PC-9 (cell line): ENCODE data around the gene GLRB. TPM values are rescaled to one million over a fixed set of nuclear protein-coding genes. Genes with fewer than 3 reads are reported as not detected.

Experiments
- BruUV-seq: library from RNA; stranded (reverse); fragments of 400-500 nt; replicated peaks from 2 replicates; lab custom pipeline; 2021; lab: Mats Ljungman, UMichigan
- CTCF ChIA-PET: fragments of 300-600 bp; sonication (Branson Sonifier 250); formaldehyde crosslinking; loops from one replicate; lab custom pipeline; 2022; ENCODE audit warnings: antibody characterized with exemption; lab: Charles Lee
- POLR2A ChIA-PET: fragments of 300-600 bp; sonication (Branson Sonifier 250); formaldehyde crosslinking; loops from one replicate; lab custom pipeline; 2022; ENCODE audit warnings: antibody characterized with exemption; ENCODE audit not compliant: unreplicated experiment; lab: Charles Lee
- DNase-seq, 2 experiments: peaks; one replicate each; pipeline versions ENCODE4 v3.0.0 to v3.0.0-alpha.2; 2015 to 2022; ENCODE audit warnings: mixed read lengths in 1 of 2
- H2AFZ ChIP-seq: fragments of 200-600 bp; sonication (generic); 2 replicates; pipeline ENCODE4 v1.8.1; 2017; ENCODE audit warnings: antibody characterized with exemption
- H3F3A ChIP-seq: fragments of 200-600 bp; sonication (generic); 2 replicates; pipeline ENCODE4 v1.8.1; 2017; ENCODE audit warnings: antibody characterized with exemption, mild to moderate bottlenecking, low read depth; ENCODE audit not compliant: insufficient read depth
- H3K27ac ChIP-seq: fragments of 200-600 bp; sonication (generic); 2 replicates; pipeline ENCODE4 v1.6.1; 2016; ENCODE audit warnings: mixed run types
- H3K27me3 ChIP-seq: fragments of 200-600 bp; sonication (generic); 2 replicates; pipeline ENCODE4 v1.6.1; 2016; ENCODE audit warnings: low read depth, mixed run types; ENCODE audit not compliant: insufficient read depth
- H3K36me3 ChIP-seq: fragments of 200-600 bp; sonication (generic); 2 replicates; pipeline ENCODE4 v1.6.1; 2016; ENCODE audit warnings: low read depth, mixed run types
- H3K4me1 ChIP-seq: fragments of 200-600 bp; sonication (generic); replicated peaks from 2 replicates; pipeline ENCODE4 v1.6.1; 2016; ENCODE audit warnings: mixed run types; ENCODE audit not compliant: insufficient read depth
- H3K4me2 ChIP-seq: fragments of 200-600 bp; sonication (generic); 2 replicates; pipeline ENCODE4 v1.6.1; 2017; ENCODE audit warnings: mixed run types
- H3K4me3 ChIP-seq: fragments of 200-600 bp; sonication (generic); 2 replicates; pipeline ENCODE4 v1.6.1; 2016; ENCODE audit warnings: mixed run types
- H3K79me2 ChIP-seq: fragments of 200-600 bp; sonication (generic); 2 replicates; pipeline ENCODE4 v1.6.1; 2017; ENCODE audit warnings: low read depth, mixed run types
- H3K9me2 ChIP-seq: fragments of 200-600 bp; sonication (generic); 2 replicates; pipeline ENCODE4 v1.8.1; 2017; ENCODE audit warnings: mild to moderate bottlenecking; ENCODE audit not compliant: insufficient read depth
- H3K9me3 ChIP-seq: fragments of 200-600 bp; sonication (generic); 2 replicates; pipeline ENCODE4 v1.8.1; 2016; ENCODE audit warnings: low read depth; ENCODE audit not compliant: insufficient read depth
- H4K20me1 ChIP-seq: fragments of 200-600 bp; sonication (generic); 2 replicates; pipeline ENCODE4 v1.8.1; 2017; ENCODE audit not compliant: insufficient read depth
- EZH2 ChIP-seq: fragments of 200-600 bp; sonication (generic); IDR thresholded peaks from 2 replicates; pipeline ENCODE4 v1.8.0; 2017; ENCODE audit warnings: antibody characterized with exemption, low read depth
- intact Hi-C: fragments of 100-400 bp; cut with micrococcal nuclease; formaldehyde crosslinking; loops from one replicate; pipeline ENCODE4 v1.10.0; 2022; ENCODE audit not compliant: unreplicated experiment
- total RNA-seq: library from RNA; stranded (reverse); gene quantifications from 2 replicates; pipeline ENCODE4 v1.2.3, GENCODE V29; 2021
- TF ChIP-seq, protein P1 (sequence below): fragments of 200-600 bp; sonication (generic); conservative IDR thresholded peaks from 2 replicates; pipeline ENCODE4 v1.6.1; 2017; ENCODE audit warnings: mixed run types, antibody characterized with exemption, mild to moderate bottlenecking, moderate library complexity

GLRB gene
- total RNA-seq, 1 experiment from 2014 or later: 7.0 TPM

DNA sequence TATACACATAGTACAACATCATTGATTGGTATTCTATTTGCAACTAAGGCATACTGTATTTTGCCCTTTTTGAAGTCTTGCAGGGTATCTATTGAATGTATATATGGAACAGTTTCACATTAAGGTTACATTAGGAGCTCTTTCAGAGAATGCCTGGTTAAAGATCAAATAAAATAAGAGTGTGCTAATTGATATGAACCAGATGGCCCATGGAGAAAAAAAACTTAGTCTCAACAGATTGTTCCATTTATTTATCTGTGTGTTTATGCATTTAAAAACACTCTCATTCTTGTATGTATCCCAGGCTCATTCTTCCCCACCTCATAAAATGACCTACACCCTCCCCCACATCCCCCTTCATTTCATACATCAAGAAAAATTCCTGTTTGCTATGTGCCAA lies 109.4 kb downstream of the GLRB start:
- no peak overlapping the region for H2AFZ ChIP-seq
- H3F3A ChIP-seq: no peaks in the 10 kb centered on the region
- no peaks in the 10 kb centered on the region for H3K27me3 ChIP-seq
- no peak overlapping the region for H3K4me3 ChIP-seq
- no peak overlapping the region for H3K27ac ChIP-seq
- no peaks in the 10 kb centered on the region for H3K79me2 ChIP-seq
- H3K36me3 ChIP-seq: no peaks in the 10 kb centered on the region
- ChIA-PET CTCF (no interaction called here), POLR2A (no interaction called here)
- no peak overlapping the region for H3K4me2 ChIP-seq
- TF ChIP-seq, protein P1, sequence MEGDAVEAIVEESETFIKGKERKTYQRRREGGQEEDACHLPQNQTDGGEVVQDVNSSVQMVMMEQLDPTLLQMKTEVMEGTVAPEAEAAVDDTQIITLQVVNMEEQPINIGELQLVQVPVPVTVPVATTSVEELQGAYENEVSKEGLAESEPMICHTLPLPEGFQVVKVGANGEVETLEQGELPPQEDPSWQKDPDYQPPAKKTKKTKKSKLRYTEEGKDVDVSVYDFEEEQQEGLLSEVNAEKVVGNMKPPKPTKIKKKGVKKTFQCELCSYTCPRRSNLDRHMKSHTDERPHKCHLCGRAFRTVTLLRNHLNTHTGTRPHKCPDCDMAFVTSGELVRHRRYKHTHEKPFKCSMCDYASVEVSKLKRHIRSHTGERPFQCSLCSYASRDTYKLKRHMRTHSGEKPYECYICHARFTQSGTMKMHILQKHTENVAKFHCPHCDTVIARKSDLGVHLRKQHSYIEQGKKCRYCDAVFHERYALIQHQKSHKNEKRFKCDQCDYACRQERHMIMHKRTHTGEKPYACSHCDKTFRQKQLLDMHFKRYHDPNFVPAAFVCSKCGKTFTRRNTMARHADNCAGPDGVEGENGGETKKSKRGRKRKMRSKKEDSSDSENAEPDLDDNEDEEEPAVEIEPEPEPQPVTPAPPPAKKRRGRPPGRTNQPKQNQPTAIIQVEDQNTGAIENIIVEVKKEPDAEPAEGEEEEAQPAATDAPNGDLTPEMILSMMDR: no peak
- no peak for TF ChIP-seq EZH2
- no TSS peak for BruUV-seq
- H3K9me2 ChIP-seq: no peaks in the 10 kb centered on the region
- DNase-seq: no peak
- intact Hi-C loops: no loop called here
- H3K4me1 ChIP-seq: no peaks in the 10 kb centered on the region
- no peaks in the 10 kb centered on the region for H4K20me1 ChIP-seq
- H3K9me3 ChIP-seq: no peaks in the 10 kb centered on the region

DNA sequence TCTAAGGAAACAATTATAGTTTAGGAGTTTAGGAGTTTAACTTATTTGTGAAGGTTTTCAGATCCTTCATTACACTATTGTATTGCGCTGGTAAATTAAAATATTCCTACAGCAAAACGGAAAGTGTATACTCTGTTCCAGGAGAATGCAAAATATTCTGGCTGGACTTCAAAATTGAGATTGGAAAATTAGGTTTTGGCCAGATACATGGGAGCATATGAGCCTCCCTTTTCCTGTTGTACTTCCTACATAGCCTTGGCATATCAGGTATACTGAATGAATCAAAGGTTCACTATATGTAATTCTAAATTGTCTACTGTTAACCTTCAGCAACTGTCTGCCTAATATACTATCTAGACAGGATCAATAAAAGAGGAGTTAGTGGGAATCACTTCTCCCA lies 119.4 kb downstream of the GLRB start:
- Histone ChIP-seq H2AFZ (no peak overlapping the region), H3K4me3 (no peak overlapping the region), H3K27me3 (no peaks in the 10 kb centered on the region), H4K20me1 (no peaks in the 10 kb centered on the region), H3K4me2 (no peak overlapping the region), H3F3A (no peaks in the 10 kb centered on the region), H3K36me3 (no peaks in the 10 kb centered on the region), H3K9me2 (no peaks in the 10 kb centered on the region), H3K79me2 (no peaks in the 10 kb centered on the region), H3K9me3 (no peaks in the 10 kb centered on the region), H3K27ac (no peak overlapping the region), H3K4me1 (no peaks in the 10 kb centered on the region)
- no peak for DNase-seq
- CTCF ChIA-PET: no interaction called here
- TF ChIP-seq EZH2: no peak
- TF ChIP-seq, protein P1: no peak
- BruUV-seq: no TSS peak
- intact Hi-C loops: no loop called here
- POLR2A ChIA-PET: no interaction called here

DNA sequence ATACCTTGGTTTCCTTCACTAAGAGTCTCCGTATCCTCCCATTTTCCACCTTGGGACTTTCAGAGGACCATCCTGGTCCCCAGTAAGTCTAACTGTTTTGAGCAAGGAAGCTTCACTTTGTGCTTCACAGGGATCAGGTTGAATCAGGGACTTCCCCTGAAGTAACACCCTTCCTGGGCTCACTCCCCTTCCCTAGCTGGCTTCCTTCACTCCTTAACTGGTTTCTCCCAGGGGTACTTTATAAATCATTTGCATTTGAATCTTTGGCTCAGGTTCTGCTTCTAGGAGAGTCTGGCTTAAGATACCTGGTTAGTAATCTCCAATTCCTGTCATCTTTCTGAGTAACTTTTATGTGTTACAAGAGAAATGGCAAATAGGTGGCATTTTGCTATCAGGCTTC lies 120.1 kb downstream of the GLRB start:
- intact Hi-C loops: no loop called here
- Histone ChIP-seq H3K4me1 (no peaks in the 10 kb centered on the region), H3K36me3 (no peaks in the 10 kb centered on the region), H2AFZ (no peak overlapping the region), H3K27me3 (no peaks in the 10 kb centered on the region), H4K20me1 (no peaks in the 10 kb centered on the region), H3K9me3 (no peaks in the 10 kb centered on the region), H3K9me2 (no peaks in the 10 kb centered on the region), H3K27ac (no peak overlapping the region), H3F3A (no peaks in the 10 kb centered on the region), H3K4me3 (no peak overlapping the region), H3K79me2 (no peaks in the 10 kb centered on the region), H3K4me2 (no peak overlapping the region)
- DNase-seq: no peak
- ChIA-PET CTCF (no interaction called here), POLR2A (no interaction called here)
- no TSS peak for BruUV-seq
- TF ChIP-seq, protein P1: no peak
- no peak for TF ChIP-seq EZH2
